Measurements from ENCODE around the gene GPBAR1.

- TF ChIP-seq CTCF (IDR thresholded peaks at IDR 0.05) (no peak), POLR2A (IDR thresholded peaks at IDR 0.05) (no peak), POLR2AphosphoS5 (IDR thresholded peaks at IDR 0.05) (no peak)
Measured at GRCh38 chr2:218249691-218250090, 11.1 kb upstream of the GPBAR1 start.

All from prostate gland (tissue), 2 donors.